Mesenteric fat pad (tissue), 1 donor: ENCODE measurements around the gene EMC9. TPM values are rescaled to one million over a fixed set of nuclear protein-coding genes. Genes with fewer than 3 reads are reported as not detected.

Source experiments
- DNase-seq: peaks from one replicate; pipeline ENCODE4 v3.0.0-alpha.2; 2020; ENCODE audit warnings: low spot score
- total RNA-seq: library from RNA; stranded (reverse); fragmentation: NEBNext Ultra II Directional; extraction: Animal tissue kit (Norgen Biotek cat#: 25700); gene quantifications from one replicate; pipeline ENCODE4 v1.2.1, GENCODE V29; 2021
- donor health status: DM: yes; HTN: yes; CAD: no.

Gene EMC9
- total RNA-seq, 1 donor from 2014 or later = 15.5 TPM

GRCh38 chr14:24132061-24132685 is 9.2 kb downstream of the EMC9 start:
- peak; percentile 74 for DNase-seq

DNA sequence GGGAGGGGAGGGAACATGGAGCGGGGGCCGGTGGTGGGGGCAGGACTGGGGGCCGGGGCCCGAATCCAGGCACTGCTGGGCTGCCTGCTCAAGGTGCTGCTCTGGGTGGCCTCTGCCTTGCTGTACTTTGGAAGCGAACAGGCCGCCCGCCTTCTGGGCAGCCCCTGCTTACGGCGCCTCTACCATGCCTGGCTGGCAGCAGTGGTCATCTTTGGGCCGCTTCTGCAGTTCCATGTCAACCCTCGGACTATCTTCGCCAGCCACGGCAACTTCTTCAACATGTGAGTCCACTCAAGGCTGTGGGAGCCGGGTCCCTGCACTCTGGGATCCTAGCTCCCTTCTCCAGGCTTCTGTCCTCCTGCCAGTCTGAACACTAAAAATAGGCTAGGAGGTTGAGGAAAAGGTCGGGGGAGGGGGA is 9.8 kb downstream of the EMC9 start:
- DNase-seq = no peak

GRCh38 chr14:24130717-24131548 is 10.5 kb downstream of the EMC9 start:
- no peak for DNase-seq

DNA sequence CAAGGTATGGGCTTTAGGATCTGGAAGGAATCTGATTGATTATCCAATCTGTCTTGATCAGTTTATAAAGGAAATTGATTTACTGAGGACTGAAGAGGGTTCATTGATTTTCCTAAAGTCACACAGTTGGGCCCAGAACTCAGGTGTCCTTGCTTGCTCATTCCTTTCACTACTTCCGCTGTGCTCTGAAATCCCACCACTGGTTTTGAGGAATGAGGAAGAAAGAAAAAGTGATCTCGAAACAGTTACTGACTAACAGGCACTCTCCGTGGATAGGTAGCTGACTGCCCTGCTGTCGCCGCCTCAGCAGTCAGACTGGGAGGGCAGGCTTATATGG is 11.0 kb downstream of the EMC9 start, which contains the start of gene FITM1:
TSS of gene FITM1 (plus strand) at position 280 of the 337 bp plus-strand sequence. CDS start 905 bp downstream, outside the sequence.
- DNase-seq = no peak

DNA sequence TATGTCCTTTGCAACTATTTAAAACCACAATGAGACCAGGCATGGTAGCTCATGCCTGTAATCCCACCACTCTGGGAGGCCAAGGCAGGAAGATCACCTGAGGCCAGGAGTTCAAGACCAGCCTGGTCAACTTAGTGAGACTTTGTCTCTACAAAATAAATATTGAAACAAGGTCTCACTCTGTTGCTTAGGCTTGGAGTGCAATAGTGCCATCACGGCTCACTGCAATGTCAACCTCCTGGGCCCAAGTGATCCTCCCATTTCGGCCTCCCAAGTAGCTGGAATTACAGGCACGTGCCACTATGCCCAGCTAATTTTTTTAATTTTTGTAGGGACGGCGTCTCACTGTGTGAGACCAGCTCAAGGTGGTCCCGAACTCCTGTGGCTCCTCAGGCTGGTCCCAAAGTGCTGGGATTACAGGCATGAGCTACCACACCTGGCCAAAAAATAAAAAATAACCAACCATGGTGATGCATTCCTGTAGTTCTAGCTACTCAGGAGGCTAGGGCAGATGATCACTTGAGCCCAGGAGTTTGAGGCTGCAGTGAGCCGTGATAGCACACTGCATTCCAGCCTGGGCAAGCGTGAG is 11.9 kb downstream of the EMC9 start:
- DNase-seq = peak; percentile 22

GRCh38 chr14:24127673-24128072 is 13.7 kb downstream of the EMC9 start:
- no peak for DNase-seq

DNA sequence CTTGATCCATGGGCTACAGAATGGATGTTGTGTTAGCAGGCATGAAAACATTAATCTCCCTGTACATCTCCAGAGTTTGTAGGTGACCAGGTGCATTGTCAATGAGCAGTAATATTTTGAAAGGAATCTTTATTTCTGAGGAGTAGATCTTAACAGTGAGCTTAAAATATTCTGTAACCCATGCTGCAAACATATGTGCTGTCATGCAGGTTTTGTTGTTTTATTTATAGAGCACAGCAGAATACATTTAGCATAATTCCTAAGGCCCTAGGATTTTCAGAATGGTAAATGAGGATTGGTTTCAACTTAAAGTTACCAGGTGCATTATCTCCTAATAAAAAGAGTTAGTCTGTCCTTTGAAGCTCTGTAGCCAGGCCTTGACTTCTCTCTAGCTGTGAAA is 14.5 kb downstream of the EMC9 start:
- DNase-seq = no peak

- no peak for DNase-seq
Observed at GRCh38 chr14:24123424-24124417, 17.7 kb downstream of the EMC9 start.

DNA sequence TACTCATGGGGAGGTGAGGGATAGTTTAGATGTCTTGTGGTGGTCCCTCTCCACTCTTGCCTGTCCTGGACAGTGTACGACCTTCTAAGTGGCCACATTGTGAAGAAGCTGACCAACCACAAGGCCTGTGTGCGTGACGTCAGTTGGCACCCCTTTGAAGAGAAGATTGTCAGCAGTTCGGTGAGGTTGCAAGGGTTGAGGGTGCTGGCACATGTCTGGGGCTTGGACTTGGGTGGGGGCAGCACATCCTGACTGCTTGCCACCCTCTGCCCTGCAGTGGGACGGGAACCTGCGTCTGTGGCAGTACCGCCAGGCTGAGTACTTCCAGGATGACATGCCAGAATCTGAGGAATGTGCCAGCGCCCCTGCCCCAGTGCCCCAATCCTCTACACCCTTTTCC is 18.5 kb downstream of the EMC9 start:
- DNase-seq = no peak

DNA sequence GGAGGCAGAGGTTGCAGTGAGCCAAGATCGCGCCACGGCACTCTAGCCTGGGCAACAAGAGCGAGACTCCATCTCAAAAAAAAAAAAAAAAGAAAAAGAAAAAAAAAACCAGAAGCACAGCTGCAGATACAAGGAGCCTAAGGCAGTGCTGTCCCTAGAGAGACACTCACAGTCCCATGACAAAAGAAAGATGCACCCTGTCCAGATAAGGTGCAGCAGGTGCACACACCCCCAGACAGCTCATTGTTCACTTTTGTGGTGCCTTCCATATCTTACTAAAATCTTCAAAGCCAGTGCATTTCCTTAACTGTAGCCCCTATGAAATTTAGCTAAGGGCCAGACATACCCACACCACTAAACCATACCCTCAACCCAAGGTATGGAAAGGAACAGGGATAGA is 19.0 kb downstream of the EMC9 start:
- DNase-seq = no peak

DNA sequence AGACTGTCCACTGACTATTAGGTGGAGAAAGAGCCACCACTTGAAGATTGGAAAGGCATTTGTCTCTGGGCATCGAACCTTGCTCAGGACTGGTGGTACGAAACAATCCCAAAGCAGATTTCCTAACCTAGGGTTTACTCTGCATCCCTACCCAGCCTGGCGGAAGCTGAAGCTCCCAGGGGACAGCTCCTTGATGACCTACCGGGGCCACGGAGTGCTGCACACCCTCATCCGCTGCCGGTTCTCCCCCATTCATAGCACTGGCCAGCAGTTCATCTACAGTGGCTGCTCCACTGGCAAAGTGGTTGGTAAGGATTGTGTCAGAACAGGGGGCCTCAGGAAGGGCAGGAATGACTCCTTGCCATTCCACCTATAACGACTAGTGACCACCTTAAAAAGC is 20.2 kb downstream of the EMC9 start:
- no peak for DNase-seq

DNA sequence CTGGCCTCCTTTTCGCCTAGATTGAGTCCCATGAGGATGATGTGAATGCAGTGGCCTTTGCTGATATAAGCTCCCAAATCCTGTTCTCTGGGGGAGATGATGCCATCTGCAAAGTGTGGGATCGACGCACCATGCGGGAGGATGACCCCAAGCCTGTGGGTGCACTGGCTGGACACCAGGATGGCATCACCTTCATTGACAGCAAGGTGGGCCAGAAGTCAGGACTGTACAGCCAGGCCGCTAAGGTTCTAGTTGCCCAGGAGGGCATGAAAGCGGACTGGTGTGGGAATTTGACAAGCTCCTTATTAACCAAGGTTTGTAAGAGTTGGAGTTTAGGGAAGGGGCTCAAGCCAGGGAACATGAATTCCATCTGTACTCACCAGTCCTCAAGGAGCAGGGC is 21.7 kb downstream of the EMC9 start:
- no peak for DNase-seq

DNA sequence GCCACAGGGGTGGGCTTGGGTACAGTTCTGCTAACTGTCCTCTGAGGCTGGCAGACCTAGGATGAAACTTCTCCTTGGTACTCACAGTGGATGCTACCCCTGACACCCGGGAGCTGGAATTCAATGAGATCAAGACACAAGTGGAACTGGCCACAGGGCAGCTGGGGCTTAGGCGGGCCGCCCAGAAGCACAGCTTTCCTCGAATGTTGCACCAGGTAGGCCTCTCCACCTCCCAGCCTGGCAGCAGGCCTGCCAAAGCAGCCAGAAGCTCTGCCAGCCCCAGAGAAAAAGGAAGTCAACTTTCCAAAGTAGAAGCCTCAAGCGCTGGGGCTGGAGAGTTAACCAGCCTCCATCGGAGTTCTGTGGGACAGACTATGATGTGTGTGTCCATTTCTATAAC is 24.2 kb downstream of the EMC9 start:
- no peak for DNase-seq

DNA sequence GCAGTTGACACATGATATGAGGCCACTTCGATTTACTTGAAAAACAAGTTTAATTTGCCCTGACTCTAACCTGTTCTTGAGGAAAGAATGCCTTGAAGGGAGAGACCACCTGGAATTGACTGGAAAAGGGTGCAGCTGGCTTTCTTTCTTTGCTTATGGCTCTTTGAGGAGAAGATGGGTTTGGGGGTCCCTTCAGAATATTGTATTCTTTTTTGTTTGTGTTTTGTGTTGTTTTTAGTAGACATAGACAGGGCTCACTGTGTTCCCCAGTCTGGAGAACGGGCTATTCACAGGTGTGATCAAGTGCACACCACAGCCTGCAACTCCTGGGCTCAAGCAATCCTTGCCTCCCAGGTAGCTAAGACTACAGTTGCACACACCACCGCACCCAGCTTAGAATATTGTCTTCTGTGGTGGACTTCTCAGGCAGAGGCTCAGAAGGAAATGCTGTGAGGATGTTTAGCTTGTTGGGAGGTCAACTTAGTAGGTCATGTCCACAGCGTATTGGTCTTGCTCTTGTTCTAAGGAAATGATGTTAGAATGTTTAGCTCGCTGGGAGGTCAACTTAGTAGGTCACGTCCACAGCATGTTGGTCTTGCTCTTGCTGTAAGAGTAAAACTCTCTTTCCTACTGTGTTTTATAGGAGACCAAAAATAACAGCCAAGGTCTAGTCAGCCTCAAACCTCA is 25.1 kb downstream of the EMC9 start:
- no peak for DNase-seq

DNA sequence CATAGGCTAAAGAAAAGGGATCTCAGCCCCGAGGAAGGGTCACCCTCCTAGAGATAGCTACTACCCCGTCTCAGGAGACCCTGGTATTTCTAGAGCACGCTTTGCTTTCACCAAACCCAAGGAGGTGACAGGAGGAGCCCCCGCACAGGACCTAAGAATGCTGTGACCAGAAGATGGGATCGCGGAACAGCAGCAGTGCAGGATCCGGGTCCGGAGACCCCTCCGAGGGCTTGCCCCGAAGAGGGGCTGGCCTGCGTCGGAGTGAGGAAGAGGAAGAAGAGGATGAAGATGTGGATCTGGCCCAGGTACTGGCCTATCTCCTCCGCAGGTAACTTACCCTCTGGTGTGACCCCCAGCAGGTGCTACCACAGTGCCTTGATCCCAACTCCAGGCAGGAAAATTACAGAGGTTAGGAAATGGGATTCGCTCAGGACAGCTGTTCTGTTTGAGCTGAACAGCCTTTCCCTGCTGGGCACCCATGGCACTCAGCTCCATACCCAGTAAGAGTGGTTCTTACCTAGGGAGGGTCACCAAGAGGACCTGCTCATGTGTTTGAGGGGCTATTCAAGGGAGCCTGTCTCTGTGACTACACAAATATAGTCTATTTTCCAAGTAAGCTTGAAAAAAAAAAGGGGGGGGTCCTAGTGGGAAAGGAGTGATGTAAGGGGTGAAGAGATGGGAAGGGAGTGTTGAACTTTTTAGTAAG is 25.8 kb downstream of the EMC9 start:
- DNase-seq = no peak

GRCh38 chr14:24114532-24115421 is 26.6 kb downstream of the EMC9 start, which contains the start of the genes DCAF11 and NRL:
DCAF11 (plus strand) TSS chr14:24114777; CDS start chr14:24115595, 818 bp downstream.
NRL (minus strand) TSS chr14:24114949; CDS start chr14:24082848, 32,101 bp downstream.
- DNase-seq = peak; percentile 99

DNA sequence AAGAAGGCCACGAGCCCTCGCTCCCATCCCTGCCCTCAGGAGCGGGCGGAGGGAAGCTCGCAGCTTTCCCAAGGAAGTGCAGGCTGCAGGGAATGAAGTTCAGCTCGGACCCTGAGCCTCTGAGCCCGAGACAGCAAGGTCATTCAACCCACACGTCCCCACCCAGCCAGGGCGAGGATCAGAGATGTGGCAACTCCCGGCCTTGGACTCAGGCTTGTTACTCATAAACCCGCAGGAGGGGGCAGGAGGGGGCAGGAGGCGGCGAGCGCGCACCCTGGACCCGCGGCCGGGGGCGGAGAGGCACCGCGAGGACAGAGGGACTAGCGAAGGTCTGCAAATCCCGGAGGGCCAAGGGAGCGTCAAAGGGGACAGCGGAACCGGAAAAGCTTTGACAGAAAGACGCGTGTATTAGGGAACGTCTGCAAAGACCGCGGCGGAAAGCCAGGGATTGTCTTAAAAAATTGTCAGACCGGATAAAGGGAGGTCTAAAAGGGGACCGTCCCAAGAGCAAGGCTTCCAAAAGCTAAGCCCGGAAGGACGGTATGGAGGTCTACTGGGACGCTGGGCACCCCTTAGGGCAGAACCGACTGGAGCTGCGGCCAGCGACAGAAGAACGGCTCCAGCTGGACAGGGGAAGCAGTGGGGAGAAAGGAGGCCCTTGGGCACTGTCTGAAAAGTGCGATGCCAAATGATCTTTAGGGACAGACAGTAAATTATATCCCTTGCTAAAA is 27.4 kb downstream of the EMC9 start:
- DNase-seq = peak; percentile 95

DNA sequence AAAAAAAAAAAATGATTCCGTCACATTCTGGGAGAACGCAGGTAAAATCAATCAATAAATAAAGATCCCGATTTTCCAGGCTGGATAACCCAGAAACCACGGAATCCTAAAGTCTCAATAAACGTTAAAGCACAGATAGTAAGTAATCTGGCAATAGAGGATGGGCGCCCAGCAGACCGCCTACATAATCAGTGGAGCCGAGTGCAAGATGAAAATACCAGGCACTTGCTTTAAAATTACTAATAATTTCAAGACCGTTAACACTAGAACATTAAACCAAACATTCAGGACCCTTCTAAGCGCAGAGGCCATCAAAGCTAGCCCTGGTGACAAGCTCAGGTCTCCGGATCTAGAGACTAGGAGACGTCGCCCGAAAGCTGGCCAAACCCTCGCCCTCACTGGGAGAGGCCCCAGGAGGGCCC is 28.0 kb downstream of the EMC9 start:
- DNase-seq = no peak
